GM19467 (cell line): ENCODE measurements around the gene KLHL10.

Experiments used
- ATAC-seq: cut with Tn5 transposase; IDR thresholded peaks from one replicate; pipeline ENCODE4 v1.9.1; 2021; ENCODE audit warnings: mild to moderate bottlenecking, moderate library complexity; ENCODE audit not compliant: unreplicated experiment

KLHL10 gene

DNA sequence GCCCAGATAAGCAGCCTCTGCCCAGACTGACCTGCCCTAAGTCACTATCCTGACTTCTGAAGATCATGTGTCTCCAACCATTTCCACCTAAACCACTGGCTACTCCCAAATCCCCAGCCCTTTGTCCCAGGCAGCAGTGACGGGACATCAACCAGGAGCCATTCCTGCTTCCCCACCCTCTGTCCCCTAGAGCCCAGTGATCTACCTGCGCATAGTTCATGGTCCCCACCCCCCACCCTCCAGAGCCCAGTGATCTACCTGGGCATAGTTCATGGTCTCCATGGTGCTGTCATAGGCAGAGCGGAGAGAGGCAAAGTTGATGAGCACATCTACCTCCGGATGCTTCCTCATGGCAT, 54.4 kb downstream of the KLHL10 start:
- ATAC-seq, result no peak

GRCh38 chr17:41893384-41893783, 55.8 kb downstream of the KLHL10 start:
- ATAC-seq, result no peak

- no peak for ATAC-seq
Measured at GRCh38 chr17:41894791-41895331, 57.2 kb downstream of the KLHL10 start.

- no peak for ATAC-seq
Measured at GRCh38 chr17:41895617-41896016, 58.0 kb downstream of the KLHL10 start.

DNA sequence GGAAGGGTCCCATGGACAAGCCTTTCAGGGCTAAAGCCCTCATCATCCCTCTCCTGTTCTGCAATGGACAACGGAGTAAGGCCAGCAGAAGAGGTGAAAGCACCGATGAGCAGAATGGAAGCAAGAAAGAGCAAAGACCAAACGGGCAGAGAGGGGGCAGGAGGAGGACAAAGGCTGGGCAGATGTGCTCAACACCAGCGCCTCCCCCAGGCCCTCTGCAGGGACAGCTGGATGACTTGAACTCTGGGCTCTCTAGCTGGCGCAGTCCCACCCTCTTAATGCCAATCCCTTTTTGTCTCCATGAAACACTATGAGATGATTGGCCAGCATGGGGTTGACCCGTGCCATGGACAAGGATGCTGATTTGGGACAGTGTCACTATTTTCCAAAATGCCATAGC, 59.1 kb downstream of the KLHL10 start:
- ATAC-seq, result no peak
